Fibroblast of the conjunctiva (primary cell): ENCODE measurements around the gene ICAM3.

Experiments used
- DNase-seq: peaks from one replicate; pipeline ENCODE4 v3.0.0-alpha.2; 2010; ENCODE audit warnings: low read depth

Gene ICAM3

GRCh38 chr19:10318807-10319682 lies 20.4 kb downstream of the ICAM3 start:
- no peak for DNase-seq

DNA sequence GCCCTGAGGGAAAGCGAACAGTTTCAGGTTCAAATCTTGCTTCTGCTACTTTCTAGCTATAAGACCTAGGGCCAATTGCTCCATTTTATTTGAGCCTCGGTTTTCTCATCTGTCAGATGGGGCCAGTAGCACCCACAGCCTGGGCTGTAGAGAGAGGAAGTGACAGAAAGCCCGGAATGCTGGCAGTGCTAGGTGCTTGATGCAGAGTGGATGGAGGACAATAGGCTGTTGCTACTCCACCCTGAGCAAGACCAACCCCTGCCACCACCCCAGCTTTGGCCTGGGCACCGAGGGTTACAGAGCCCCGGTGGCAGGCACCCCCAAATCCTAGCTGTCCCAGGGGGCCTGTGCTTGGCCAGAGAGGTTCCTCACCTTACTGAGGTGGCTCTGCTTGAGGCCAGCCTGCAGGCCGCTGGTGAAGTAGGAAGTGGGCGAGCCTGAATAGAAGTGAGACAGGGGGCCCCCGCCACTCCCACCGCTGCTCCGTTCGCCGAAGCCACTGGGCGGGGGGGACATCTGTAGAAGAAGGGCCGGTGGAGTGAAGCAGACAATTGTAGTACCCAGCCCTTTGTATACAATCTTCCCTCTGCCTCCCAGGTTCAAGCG lies 21.5 kb downstream of the ICAM3 start:
- no peak for DNase-seq

DNA sequence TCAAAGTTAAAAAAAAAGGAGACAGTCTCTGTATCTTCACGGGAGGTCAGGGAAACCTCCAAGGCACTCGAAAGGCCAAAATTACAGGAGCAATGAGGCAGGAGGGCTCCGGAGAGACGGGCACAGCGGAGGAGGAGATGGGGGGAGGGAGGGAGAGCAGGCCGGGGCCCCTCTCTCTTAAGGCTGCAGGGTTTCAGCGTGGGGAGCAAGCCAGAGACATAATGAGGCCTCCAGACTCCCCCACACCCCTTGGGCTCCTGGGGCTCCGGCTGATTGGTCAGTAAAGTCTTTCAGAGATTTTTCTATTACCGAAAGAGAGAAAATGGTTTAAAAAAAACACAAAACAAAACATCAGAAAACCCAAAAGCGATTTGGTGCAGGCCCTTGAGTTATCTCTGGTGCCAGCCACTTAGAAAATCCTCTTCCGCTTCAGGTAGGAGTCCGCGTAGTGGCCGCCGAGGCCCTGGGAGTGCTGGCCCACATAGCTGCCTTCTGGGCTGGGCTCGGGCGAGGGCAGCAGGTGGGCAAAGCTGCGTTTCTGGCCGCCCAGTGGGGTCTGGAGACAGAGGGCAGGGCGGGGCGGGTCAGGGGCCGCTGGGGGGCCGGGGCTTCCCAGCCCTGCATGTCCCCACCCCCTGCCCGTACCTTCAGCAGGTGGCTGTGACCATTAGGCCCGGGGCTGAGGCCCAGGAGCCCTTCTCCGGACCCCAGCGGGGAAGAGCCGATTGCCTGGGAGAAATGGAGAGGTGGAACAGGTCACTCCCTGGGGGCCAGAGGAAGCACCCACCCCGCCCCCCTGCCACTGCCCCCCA lies 22.2 kb downstream of the ICAM3 start:
- no peak for DNase-seq

GRCh38 chr19:10316229-10317044 lies 23.0 kb downstream of the ICAM3 start:
- DNase-seq: no peak

GRCh38 chr19:10315335-10316214 lies 23.8 kb downstream of the ICAM3 start, which contains the start of gene FDX2:
TSS of gene FDX2 (minus strand) at chr19:10316015. CDS start at chr19:10315996, 19 bp downstream.
- DNase-seq: peak; percentile 55

DNA sequence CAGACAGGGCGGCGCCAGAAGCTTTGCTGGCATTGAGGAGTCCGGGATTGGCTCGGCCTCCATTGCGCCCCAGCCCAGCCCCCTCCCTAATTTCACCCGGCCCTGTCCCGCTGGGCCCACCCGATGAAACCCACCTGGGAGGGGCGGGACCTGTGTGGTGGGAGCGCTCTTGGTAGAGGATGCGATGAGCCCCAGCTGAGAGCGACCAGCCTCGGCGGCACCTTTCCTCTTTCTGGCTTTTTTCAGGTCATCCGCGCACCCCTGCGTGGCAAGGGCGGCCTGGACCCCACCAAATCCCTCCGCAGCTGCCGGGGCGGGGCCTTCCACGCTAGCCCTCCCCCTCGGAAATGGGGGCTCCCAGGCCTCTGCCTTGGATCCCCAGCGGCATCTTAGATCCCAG lies 30.0 kb downstream of the ICAM3 start, which contains the start of gene ZGLP1:
ZGLP1 (minus strand) TSS at position 393 of the 400 bp plus-strand sequence.
- DNase-seq: no peak

DNA sequence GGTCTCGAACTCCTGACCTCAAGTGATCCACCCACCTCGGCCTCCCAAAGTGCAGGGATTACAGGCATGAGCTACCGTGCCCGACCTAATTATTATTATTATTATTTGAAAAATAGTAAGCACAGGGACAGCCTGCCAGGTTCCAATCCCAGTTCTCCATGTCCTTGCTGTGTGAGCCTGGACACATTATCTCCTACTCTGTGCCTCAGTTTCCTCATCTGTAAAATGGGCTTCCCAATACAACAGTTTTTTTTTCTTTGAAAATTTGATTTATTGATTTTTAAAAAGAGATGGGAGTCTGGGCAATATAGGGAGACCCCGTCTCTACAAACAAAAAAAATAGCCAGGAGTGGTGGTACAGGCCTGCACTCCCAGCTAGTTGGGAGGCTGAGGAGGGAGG lies 33.1 kb downstream of the ICAM3 start:
- DNase-seq: no peak

DNA sequence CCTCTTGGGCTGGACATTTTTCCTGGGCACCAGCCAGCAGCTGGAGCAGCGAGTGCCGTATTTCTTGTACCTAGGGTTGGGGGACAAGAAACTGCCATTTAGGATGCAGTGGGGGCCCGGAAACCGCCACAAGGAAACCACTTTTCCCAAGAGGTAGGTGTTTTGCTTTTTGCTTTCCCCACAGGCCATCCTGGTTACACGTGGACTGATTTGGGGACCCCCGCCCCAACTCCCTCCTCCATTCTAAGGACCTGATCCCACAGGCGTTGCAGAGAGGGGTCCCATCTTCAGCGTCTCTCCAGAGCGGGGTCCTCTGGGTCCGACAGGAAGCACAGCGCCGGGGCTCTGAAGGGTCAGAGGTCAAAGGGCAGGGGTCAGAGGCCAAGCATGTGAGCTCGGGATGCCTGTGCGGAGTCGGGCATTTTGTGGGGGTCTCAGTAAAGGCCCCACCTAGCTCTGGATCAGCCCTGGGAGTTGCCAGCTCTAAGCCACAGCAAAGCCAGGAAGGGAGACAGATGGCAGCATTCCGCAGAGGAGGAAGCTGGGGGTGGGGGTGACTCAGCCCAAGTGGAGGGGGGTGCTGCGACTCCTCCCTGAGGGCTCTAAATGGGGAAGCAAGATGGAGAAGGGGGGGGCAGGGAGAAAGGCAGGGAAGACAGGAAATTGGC lies 34.2 kb downstream of the ICAM3 start:
- DNase-seq: no peak

DNA sequence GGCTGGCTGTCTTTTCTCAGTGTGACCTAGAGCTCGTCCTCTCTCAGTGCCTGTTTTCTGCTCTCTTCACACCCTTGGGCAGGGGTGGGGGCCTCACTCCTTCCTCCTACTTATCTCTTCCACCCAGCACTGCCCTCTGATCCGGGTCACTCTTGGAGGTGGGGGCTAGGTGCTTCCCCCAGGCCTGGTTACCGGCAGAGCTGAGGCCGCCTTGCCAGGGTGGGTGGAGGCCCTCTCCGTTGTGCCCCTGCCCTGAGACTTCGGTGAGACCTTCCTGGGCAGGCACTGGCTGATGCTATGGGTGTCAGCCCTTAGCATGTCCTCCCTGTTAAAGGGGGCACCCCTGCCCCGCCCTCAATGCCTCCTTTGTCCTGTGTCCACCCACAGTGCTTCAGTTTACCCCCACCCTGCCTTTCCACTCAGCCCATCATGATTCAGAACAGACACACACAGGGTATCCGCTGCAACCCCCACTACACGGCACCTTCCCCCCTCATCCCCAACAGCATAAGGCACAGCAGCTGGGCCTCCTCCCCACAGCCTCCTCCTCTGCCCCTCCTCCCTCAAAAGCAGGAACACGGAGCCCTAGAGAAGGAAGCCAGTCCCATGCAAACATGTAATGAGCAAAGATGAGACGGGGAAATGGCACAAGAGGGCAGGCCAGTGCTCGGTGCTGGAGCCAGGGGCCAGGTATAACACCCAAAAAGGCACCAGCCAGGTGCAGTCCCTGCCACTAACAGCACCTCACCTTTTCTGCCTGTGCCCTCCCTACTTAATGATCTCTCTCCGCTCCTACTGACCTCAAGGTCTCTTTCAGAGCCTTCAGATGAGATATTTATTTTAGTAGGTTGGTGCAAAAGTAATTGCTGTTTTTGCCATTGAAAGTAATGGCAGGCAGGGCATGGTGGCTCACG lies 39.6 kb downstream of the ICAM3 start:
- no peak for DNase-seq

GRCh38 chr19:10295847-10296591 lies 43.4 kb downstream of the ICAM3 start:
- DNase-seq: no peak

DNA sequence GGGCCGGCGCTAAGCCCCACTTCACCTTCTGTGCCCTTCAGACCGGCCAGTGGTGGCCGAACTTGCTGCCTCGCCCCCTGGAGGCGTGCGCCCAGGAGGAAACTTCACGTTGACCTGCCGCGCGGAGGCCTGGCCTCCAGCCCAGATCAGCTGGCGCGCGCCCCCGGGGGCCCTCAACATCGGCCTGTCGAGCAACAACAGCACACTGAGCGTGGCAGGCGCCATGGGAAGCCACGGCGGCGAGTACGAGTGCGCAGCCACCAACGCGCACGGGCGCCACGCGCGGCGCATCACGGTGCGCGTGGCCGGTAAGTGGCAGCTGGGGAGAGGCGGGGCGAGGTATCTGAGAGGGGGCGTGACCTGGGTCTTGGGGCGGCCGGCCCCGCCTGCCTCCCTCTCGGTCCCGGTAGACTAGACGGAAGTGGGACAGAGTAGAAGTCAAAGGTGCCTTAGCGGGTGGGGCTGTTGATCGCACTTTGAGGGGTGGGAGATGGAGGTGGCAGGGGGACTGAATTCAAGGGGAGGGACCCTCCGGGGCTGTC lies 44.0 kb downstream of the ICAM3 start:
- DNase-seq: no peak

DNA sequence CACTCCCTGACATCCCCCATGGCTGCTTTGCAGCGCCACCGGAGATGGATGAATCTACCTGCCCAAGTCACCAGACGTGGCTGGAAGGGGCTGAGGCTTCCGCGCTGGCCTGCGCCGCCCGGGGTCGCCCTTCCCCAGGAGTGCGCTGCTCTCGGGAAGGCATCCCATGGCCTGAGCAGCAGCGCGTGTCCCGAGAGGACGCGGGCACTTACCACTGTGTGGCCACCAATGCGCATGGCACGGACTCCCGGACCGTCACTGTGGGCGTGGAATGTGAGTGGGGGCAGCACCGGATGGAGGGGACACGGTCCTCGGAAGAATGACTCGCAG lies 45.1 kb downstream of the ICAM3 start:
- DNase-seq: no peak

DNA sequence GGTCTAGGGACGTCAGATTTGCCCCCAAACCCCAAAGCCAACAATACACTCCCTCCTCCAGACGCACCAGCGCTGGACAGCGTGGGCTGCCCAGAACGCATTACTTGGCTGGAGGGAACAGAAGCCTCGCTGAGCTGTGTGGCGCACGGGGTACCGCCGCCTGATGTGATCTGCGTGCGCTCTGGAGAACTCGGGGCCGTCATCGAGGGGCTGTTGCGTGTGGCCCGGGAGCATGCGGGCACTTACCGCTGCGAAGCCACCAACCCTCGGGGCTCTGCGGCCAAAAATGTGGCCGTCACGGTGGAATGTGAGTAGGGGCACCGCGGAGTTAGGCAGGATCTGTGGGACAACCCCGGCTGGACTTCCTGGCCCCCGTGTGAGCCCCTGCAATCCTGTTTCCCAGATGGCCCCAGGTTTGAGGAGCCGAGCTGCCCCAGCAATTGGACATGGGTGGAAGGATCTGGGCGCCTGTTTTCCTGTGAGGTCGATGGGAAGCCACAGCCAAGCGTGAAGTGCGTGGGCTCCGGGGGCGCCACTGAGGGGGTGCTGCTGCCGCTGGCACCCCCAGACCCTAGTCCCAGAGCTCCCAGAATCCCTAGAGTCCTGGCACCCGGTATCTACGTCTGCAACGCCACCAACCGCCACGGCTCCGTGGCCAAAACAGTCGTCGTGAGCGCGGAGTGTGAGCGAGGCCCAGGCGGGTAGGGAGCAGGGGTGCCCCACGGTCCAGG lies 45.6 kb downstream of the ICAM3 start:
- no peak for DNase-seq

DNA sequence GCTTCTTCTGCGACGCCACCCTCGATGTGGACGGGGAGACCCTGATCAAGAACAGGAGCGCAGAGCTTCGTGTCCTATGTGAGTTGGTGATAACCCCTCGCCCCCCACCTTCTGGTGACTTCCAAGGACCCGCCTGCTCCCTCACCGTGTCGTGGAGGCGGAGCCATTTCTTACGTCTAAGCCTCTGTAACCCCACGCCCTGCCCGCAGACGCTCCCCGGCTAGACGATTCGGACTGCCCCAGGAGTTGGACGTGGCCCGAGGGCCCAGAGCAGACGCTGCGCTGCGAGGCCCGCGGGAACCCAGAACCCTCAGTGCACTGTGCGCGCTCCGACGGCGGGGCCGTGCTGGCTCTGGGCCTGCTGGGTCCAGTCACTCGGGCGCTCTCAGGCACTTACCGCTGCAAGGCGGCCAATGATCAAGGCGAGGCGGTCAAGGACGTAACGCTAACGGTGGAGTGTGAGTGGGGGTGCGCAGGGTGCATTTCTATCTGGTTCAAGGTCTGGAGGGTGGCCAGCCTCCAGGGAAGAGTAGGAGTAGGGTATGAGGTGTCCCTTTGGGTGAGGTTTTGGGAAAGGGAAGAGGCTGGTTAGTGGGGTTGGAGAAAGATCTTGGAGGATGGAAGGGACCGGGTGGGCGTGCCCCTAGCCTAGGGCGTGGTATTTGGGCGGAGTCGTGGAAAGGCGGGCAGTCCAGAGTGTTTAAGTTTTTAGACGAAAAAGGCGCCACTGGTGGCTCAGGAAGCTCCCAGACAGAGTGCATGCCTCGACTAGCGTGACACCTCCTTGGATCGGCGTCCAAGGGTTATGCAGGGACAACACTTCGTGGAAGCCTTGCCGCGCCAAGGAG lies 46.4 kb downstream of the ICAM3 start:
- DNase-seq: no peak

GRCh38 chr19:10292206-10292788 lies 47.1 kb downstream of the ICAM3 start:
- peak; percentile 16 for DNase-seq

DNA sequence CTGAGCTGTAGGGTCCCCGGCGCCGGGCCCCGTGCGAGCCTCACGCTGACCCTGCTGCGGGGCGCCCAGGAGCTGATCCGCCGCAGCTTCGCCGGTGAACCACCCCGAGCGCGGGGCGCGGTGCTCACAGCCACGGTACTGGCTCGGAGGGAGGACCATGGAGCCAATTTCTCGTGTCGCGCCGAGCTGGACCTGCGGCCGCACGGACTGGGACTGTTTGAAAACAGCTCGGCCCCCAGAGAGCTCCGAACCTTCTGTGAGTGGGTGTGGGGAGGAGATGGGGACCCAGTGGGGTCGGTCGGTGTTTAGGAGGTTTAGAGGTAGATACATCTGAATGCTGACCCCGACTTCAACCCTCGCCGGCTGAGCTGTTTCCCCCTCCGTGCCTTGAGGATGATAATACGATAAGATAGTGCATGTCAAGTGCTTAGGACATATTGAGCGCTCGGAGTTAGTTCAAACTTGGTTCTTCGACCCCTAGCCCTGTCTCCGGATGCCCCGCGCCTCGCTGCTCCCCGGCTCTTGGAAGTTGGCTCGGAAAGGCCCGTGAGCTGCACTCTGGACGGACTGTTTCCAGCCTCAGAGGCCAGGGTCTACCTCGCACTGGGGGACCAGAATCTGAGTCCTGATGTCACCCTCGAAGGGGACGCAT lies 47.7 kb downstream of the ICAM3 start:
- DNase-seq: no peak
